Hepatocyte (in vitro differentiated cells): ENCODE results near the gene HTT.

ENCODE experiments used
- EZH2 ChIP-seq: fragments of 200-600 bp; sonication (generic); IDR thresholded peaks from 2 replicates; pipeline ENCODE4 v1.6.1; 2016; ENCODE audit warnings: antibody characterized with exemption, mild to moderate bottlenecking, borderline replicate concordance
- EZH2phosphoT487 ChIP-seq: fragments of 200-600 bp; sonication (generic); IDR thresholded peaks from one replicate; pipeline ENCODE4 v1.6.1; 2018; ENCODE audit warnings: antibody characterized with exemption, mild to moderate bottlenecking, low read depth, moderate library complexity; ENCODE audit not compliant: unreplicated experiment, severe bottlenecking
- TF ChIP-seq, protein P1 (sequence below): fragments of 200-600 bp; sonication (generic); IDR thresholded peaks from 2 replicates; pipeline ENCODE4 v1.5.1; 2016; ENCODE audit warnings: antibody characterized with exemption, mild to moderate bottlenecking; ENCODE audit not compliant: poor library complexity

DNA sequence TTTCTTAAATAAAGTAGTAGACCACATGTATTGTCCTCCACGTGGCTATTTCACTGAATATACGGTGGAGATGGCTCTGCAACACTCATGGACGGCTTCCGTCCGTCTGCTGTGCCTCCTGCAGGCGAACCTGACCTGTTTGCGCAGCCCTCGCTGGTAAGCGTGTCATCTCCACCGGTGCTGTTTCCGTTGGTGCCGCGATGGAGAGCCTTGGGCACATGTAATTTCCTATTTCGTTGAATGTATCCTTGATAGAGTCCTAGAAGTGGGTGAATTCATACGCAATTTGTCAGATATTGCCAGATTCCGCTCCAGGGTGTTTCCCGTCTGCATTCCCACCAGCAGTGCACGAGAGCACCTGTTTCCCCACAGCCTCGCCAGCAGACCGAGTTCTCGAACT, 48.6 kb upstream of the HTT start:
- TF ChIP-seq, protein P1, sequence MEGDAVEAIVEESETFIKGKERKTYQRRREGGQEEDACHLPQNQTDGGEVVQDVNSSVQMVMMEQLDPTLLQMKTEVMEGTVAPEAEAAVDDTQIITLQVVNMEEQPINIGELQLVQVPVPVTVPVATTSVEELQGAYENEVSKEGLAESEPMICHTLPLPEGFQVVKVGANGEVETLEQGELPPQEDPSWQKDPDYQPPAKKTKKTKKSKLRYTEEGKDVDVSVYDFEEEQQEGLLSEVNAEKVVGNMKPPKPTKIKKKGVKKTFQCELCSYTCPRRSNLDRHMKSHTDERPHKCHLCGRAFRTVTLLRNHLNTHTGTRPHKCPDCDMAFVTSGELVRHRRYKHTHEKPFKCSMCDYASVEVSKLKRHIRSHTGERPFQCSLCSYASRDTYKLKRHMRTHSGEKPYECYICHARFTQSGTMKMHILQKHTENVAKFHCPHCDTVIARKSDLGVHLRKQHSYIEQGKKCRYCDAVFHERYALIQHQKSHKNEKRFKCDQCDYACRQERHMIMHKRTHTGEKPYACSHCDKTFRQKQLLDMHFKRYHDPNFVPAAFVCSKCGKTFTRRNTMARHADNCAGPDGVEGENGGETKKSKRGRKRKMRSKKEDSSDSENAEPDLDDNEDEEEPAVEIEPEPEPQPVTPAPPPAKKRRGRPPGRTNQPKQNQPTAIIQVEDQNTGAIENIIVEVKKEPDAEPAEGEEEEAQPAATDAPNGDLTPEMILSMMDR: no peak
- TF ChIP-seq EZH2 (no peak), EZH2phosphoT487 (no peak)
